ENCODE measurements around the gene THRB.
"Not testable (repeated sequence)": the region's sequence is repeated elsewhere in the genome, so short reads cannot be mapped to it uniquely, and the experiment has no call there.

Gene THRB

DNA sequence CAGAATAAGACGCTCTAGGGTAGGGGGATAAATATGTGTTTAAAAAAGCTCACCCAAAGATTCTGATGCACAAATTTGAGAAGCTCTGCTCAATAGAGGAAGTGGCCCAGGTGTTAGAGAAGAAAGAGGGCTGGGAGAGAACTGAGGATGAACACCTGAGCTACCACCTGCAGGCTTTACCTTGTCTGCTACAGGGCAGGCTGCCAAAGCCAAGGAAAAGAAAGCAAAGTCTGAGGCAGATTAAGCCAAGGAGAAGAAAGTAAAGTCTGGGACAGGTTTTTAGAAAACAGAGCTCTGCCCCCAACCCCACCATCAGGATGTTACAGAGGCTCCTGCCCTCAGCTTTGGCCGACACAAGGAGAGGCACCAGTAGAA, 92.9 kb downstream of the THRB start:
- DNase-seq (ENCODE audit: low read depth) = no peak

GRCh38 chr3:24401090-24401810, 93.4 kb downstream of the THRB start:
- no peak for DNase-seq (ENCODE audit: low read depth)

DNA sequence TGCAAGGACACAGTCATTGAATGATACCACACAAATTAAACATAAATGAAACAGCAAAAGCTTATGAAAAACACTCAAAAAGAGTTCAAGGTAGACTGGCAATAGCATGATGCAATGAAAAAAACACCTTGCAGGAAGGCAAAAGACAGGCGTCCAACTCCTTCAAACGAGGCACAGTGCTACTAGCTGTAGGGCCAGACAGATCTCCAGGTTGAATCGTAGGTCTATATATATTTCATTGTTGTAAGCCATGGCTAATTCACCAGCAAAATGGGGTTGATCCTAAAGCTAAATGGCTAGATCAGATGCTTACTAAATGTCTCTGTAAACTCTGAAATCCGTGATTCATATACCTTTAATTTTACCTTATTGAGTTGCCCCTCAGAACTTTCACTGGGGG, 94.2 kb downstream of the THRB start:
- no peak for DNase-seq (ENCODE audit: low read depth)

DNA sequence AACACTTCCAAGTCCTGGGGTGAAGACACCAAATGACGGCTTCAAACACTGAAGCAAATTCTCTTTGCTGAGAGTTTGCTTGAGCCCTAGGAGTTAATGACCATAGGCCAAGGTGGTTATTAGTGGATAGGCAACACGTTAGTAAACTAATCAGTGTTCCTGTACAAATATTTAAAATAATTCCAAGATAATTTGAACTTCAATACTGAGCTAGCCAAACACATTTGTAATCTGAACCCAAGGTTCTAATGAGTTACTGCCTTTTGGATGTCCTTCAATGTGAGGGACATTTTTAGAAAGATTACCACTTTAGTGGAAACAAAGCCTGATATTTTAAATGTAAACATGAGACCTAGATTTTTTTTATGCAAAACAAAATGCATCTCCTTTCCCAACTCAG, 94.6 kb downstream of the THRB start:
- DNase-seq (ENCODE audit: low read depth) = no peak

DNA sequence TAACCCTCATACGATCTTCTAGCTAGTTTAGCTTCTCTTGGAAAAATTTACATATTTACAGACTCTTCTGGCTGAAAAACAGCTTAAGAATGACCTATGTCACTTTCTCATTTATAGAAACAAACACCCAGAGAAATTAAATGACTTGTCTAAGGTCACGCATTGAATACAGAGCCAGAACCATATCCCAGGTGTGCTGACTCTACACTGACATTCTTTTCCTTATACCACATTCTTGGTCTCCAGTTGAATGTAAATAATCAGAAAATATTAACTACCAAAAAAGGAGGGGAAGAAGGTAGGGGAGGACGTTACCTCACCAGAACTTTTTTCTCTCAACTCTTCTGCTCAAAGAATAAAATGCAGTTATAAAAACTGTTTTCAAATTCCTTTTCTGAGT, 95.0 kb downstream of the THRB start:
- no peak for DNase-seq (ENCODE audit: low read depth)

DNA sequence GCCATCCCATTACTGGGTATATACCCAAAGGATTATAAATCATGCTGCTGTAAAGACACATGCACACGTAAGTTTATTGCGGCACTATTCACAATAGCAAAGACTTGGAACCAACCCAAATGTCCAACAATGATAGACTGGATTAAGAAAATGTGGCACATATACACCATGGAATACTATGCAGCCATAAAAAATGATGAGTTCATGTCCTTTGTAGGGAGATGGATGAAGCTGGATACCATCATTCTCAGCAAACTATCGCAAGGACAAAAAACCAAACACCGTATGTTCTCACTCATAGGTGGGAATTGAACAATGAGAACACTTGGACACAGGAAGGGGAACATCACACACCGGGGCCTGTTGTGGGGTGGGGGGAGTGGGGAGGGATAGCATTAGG, 95.9 kb downstream of the THRB start:
- not testable (repeated sequence) for DNase-seq (ENCODE audit: low read depth)

- no peak for DNase-seq (ENCODE audit: low read depth)
These were observed 98.3 kb downstream of the THRB start for GRCh38 chr3:24396338-24396737.

DNA sequence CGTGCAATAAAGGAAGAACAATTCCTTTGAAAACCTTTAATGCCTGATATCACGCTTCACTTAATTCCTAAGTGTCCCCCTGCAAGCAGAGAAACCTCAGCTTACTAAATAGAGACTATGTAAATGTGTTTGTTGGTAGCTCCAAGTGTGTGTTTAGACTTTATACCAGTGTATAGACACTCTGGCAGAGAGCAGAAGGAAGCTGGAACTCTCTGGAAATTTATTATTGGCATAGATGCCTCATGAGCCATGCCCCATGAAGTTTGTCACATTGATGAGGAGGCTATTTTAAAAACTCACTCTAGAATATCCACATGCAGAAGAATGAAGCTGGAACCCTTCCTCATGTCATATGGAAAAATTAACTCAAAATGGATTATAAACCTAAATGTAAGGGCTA, 99.9 kb downstream of the THRB start:
- DNase-seq (ENCODE audit: low read depth) = no peak

- DNase-seq (ENCODE audit: low read depth) = no peak
These were observed 101.3 kb downstream of the THRB start for GRCh38 chr3:24393316-24393715.

DNA sequence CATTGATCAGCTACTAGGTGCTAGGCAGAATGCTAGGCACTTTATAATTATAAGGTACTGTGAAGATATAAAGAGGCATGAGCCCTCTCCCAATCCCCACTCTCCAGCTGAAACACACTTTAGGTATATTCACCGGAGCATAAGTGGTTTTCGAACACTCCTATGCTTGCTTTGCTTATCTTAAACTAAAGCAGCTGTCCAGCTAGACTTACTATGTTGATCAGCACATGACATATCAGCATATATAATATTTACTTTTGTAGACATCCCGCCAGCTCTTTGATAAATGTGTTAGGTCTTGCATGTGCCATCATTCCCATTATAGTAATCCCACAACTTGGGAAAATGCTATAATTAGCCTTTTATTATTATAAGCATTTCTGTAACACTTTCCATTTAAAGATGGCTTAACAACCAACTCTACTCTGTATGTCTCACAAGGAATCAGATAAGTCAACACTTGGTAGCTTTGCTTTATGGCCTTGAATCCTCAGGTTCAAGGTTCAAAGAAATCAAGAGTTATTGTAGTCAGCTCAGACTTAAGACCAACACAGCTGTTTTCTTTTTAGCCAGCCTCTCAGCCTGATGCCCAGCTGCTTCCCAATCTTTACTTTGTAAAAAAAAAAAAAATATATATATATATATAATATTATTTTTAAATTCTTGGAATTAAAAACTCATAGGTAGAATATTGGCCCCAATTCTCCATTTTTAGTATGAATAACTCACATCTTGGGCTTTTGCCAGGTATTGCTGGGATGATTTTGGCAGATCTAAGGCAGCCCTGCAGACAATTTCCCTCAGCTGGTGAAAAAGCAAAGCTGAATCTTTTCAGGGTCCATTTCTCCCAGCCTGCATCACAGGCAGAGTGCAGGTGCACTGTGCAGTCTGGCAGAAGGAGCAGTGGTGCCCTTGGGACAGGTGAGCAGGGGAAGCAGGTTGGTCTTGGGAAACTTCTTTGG, 104.2 kb downstream of the THRB start:
- no peak for DNase-seq (ENCODE audit: low read depth)

- DNase-seq (ENCODE audit: low read depth) = no peak
These were observed 105.3 kb downstream of the THRB start for GRCh38 chr3:24389108-24390090.

GRCh38 chr3:24388611-24389010, 106.0 kb downstream of the THRB start:
- no peak for DNase-seq (ENCODE audit: low read depth)

DNA sequence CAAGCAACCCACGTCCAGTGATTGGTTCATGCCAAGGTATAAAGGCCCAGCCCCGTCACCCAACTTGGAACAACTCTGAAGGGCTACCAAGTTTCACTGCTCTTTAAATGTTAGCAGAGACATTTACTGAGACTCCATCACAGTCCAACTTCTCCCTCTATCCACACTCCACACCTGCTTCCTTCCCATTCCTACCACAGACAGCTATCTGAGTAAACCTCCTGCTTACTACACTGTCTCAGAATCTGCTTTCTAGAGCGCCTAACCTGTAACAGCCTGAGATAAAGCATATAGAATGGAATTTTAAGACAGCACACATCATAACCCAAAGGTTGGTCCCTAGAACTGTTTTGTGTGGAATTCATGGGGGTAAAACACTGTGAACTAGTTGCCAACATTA, 106.5 kb downstream of the THRB start:
- no peak for DNase-seq (ENCODE audit: low read depth)

DNA sequence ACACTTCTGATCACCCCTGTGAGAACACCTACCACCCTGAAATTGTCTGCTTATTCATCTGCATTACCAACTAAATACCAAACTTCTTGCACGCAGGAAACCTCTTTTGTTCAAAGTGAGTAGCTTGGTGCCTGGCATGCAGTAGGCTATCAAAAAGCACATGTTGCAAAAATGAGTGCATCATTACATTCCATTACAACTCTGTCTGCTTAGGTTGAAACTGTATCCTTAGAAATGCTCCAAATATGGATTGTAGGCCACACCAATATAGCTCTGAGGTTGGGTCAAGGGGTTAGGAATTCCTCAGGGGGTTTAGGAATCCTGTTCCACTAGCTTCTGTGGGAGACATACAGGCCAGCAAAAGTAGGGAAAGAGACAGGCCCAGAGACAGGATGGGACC, 107.2 kb downstream of the THRB start:
- DNase-seq (ENCODE audit: low read depth) = no peak

- no peak for DNase-seq (ENCODE audit: low read depth)
These were observed 107.7 kb downstream of the THRB start for GRCh38 chr3:24387000-24387399.

DNA sequence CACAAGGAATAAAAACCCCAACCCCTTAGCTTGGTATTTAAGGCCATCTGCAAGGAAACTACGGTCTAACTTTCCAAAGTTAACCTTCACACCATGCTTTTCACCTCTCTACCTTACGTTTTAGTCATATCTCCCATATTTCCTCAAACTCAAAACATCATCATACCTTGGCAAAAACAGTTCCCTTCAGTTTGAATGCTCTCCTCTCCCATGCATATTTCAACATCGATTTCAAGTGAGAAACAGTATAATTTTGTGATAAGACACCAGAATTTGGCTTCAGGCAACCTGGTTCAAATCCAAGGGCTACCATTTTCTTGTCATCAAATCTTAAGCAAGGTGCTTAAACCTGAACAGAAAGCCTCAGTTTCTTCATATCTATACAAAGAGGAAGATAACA, 108.2 kb downstream of the THRB start:
- no peak for DNase-seq (ENCODE audit: low read depth)

GRCh38 chr3:24385012-24385615, 109.5 kb downstream of the THRB start:
- no peak for DNase-seq (ENCODE audit: low read depth)

DNA sequence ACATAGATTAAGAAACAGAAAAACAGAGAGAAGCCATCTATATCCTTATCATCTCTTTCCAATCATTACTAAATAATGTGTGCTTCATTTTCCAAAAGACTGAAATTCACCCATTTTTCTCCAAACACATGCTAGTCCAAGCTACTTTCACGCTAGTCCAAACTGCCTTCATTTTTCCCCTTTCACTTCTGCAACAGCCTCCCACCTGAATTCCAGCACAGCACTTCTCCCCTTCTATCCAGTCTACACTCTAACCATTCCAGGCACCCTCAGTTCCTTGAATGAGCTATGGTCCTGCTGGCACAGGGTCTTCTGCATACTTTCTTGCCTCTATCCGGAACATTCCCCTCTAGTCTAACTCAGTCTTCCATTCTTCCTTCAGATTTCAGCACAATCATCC, 112.0 kb downstream of the THRB start:
- DNase-seq (ENCODE audit: low read depth) = no peak

GRCh38 chr3:24379936-24380335, 114.7 kb downstream of the THRB start:
- DNase-seq (ENCODE audit: low read depth) = no peak

DNA sequence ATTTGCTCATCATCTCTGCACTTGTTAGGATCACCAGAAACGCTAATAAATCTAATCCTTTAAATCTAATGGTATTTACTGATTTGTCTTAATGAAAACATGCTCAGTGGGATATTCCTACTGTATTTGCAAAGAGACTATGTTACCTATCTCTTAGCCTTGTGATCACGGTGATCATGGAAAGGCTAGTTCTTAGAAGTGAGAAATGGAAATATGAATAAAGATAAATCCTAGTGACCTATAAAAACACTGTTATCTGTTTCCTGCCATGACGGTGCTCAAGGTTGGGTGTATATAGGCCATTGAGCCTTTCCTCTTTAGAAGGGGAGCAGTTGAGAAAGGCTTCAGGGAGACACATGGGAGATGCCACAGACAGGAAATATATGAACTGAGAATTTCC, 116.3 kb downstream of the THRB start:
- no peak for DNase-seq (ENCODE audit: low read depth)

DNA sequence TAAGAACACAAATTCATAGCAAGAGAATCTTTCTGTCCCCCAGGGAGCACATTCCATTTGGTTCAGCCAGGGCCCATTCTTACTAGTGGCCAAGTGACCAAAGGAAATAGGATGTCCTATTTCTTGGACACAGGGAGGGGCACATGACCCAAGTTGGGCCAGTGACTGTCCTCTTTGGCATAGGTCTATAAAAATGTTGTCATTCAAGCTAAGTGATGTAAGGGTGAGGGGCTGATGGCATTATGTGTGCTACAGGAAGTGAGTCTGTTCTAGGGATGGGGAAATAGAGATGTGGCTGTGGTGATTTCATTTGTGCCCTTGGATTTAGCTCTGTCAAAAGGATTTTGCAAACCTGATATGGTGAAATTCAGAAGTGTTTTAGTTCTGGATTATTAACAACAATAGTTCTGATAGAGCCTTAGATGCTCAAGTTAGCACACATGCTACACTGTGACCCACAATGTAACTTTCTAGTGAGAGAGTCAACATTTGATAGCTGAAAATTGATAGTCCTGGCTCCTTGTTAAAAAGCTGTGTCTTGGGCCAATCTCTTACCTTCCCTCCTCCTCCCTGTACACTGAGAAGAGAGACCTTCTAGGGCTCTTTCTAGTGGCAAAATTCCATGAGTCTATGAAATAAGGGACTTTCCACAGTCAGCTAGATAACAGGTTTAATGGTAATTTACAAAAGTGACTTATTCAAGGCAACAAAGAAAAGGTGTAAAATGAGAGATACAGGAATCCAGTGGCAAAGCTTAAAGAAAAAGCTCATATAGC, 117.2 kb downstream of the THRB start:
- no peak for DNase-seq (ENCODE audit: low read depth)

All from stimulated activated CD8-positive, alpha-beta memory T cell treated with anti-CD3 and anti-CD28 coated beads, Interleukin-15, amount 100 ng/mL, for 1 hour (primary cell).